B cell (primary cell): ENCODE data around the gene PDCD7. TPM values are rescaled to one million over a fixed set of nuclear protein-coding genes. Genes with fewer than 3 reads are reported as not detected.

ENCODE experiments used
- ATAC-seq: fragments of 200-7000 bp; cut with Tn5 transposase; one replicate; pipeline ENCODE4 v1.10.0; 2021; ENCODE audit warnings: low read depth, mild to moderate bottlenecking, moderate number of reproducible peaks, moderate library complexity
- CTCF ChIA-PET: fragments of 350-600 bp; sonication (Branson Sonifier 250); formaldehyde crosslinking; loops from one replicate; lab custom pipeline; 2021; ENCODE audit warnings: antibody characterized with exemption, inconsistent platforms; lab: Charles Lee
- POLR2A ChIA-PET: fragments of 350-600 bp; sonication (Branson Sonifier 250); formaldehyde crosslinking; loops from one replicate; lab custom pipeline; 2021; ENCODE audit warnings: antibody characterized with exemption; lab: Charles Lee
- DNase-seq: peaks from one replicate; pipeline ENCODE4 v3.0.0; 2013
- H2AFZ ChIP-seq: 2 replicates; pipeline ENCODE4 v1.6.1; 2012; ENCODE audit warnings: mild to moderate bottlenecking, low read depth, low read length; ENCODE audit not compliant: insufficient read depth, poor library complexity, severe bottlenecking
- H3K27ac ChIP-seq, 2 donors: 1 replicate in 1 of 2; 2 replicates in 1 of 2; pipeline ENCODE4 v1.5.1; 2012 to 2013; ENCODE audit warnings: low read length in 2 of 2, mild to moderate bottlenecking in 2 of 2, moderate library complexity in 1 of 2
- H3K27me3 ChIP-seq, 4 experiments: fragments of 200-600 bp in 1 of 4; sonication (generic) in 1 of 4; replicated peaks in 1 of 4; 1 replicate in 2 of 4; 2 replicates in 2 of 4; pipeline versions ENCODE4 v1.6.1 to v1.7.0; 2013 to 2016; ENCODE audit warnings: low read length in 3 of 4, mild to moderate bottlenecking in 2 of 4, mixed read lengths in 1 of 4, moderate library complexity in 1 of 4; ENCODE audit not compliant: insufficient read depth in 4 of 4, control insufficient read depth in 3 of 4; ENCODE audit errors: control extremely low read depth in 1 of 4
- H3K36me3 ChIP-seq, 2 experiments: replicated peaks in 1 of 2; 1 replicate in 1 of 2; 2 replicates in 1 of 2; pipeline versions ENCODE4 v1.6.1 to v1.7.1; 2013; ENCODE audit warnings: low read length in 1 of 2; ENCODE audit not compliant: insufficient read depth in 2 of 2, control insufficient read depth in 1 of 2; ENCODE audit errors: control extremely low read depth in 1 of 2, extremely low read depth in 1 of 2
- H3K4me1 ChIP-seq, 2 donors: fragments of 200-600 bp in 1 of 2; sonication (generic) in 1 of 2; 1 replicate in 1 of 2; 2 replicates in 1 of 2; pipeline versions ENCODE4 v1.5.1 to v1.6.1; 2013 to 2017; ENCODE audit warnings: low read length in 2 of 2; ENCODE audit not compliant: control insufficient read depth in 2 of 2, insufficient read depth in 2 of 2
- H3K4me2 ChIP-seq: replicated peaks from 2 replicates; pipeline ENCODE3; 2012; ENCODE audit warnings: mild to moderate bottlenecking, low read depth, low read length; ENCODE audit not compliant: poor library complexity, severe bottlenecking
- H3K4me3 ChIP-seq, 5 experiments: fragments of 200-600 bp in 1 of 5; sonication (generic) in 1 of 5; 1 replicate in 3 of 5; 2 replicates in 2 of 5; pipeline versions ENCODE4 v1.5.1 to v1.7.0; 2011 to 2016; ENCODE audit warnings: low read length in 4 of 5, mild to moderate bottlenecking in 4 of 5, low read depth in 2 of 5, control low read depth in 1 of 5, moderate library complexity in 1 of 5; ENCODE audit not compliant: insufficient read depth in 1 of 5; ENCODE audit errors: control extremely low read depth in 1 of 5, extremely low read depth in 1 of 5
- H3K79me2 ChIP-seq: fragments of 200-600 bp; sonication (generic); one replicate; pipeline ENCODE4 v1.6.0; 2016; ENCODE audit warnings: low read length; ENCODE audit not compliant: control insufficient read depth, insufficient read depth
- H3K9ac ChIP-seq: fragments of 200-600 bp; sonication (generic); 2 replicates; pipeline ENCODE4 v1.6.1; 2017; ENCODE audit warnings: mild to moderate bottlenecking, low read length, moderate library complexity
- H3K9me3 ChIP-seq, 3 donors: one replicate each; pipeline versions ENCODE4 v1.6.1 to v1.7.1; 2013; ENCODE audit warnings: low read length in 2 of 3; ENCODE audit not compliant: control insufficient read depth in 2 of 3, insufficient read depth in 1 of 3; ENCODE audit errors: control extremely low read depth in 1 of 3
- H4K20me1 ChIP-seq: 2 replicates; pipeline ENCODE4 v1.6.0; 2012; ENCODE audit warnings: mild to moderate bottlenecking, low read length; ENCODE audit not compliant: insufficient read depth, control insufficient read depth, poor library complexity, severe bottlenecking
- H3K27ac Mint-ChIP-seq: one replicate; pipeline ENCODE4 v1.8.0; 2021; ENCODE audit warnings: mixed read lengths
- H3K27me3 Mint-ChIP-seq: one replicate; pipeline ENCODE4 v1.8.0; 2021; ENCODE audit warnings: mixed read lengths
- H3K4me1 Mint-ChIP-seq: one replicate; pipeline ENCODE4 v1.8.0; 2021; ENCODE audit warnings: mixed read lengths
- H3K4me3 Mint-ChIP-seq: one replicate; pipeline ENCODE4 v1.8.0; 2021; ENCODE audit warnings: mixed read lengths
- H3K9me3 Mint-ChIP-seq: one replicate; pipeline ENCODE4 v1.8.0; 2022; ENCODE audit warnings: mixed read lengths; ENCODE audit not compliant: insufficient read depth
- CTCF ChIP-seq: fragments of 200-600 bp; IDR thresholded peaks from one replicate; pipeline ENCODE4 v1.8.0; 2022; ENCODE audit warnings: antibody characterized with exemption, mild to moderate bottlenecking
- EZH2 ChIP-seq: IDR thresholded peaks from 2 replicates; pipeline ENCODE4 v1.6.1; 2012; ENCODE audit warnings: borderline replicate concordance, low read depth, mild to moderate bottlenecking, moderate library complexity, low read length; ENCODE audit not compliant: insufficient read depth, poor library complexity, severe bottlenecking
- WGBS: methylation state at CpG from one replicate; pipeline ENCODE4 v1.1.5; 2013; ENCODE audit warnings: missing lambda C conversion rate; ENCODE audit not compliant: insufficient coverage; 5-methylcytosine and 5-hydroxymethylcytosine counted together
- intact Hi-C: fragments of 100-400 bp; cut with micrococcal nuclease; formaldehyde crosslinking; loops from one replicate; pipeline ENCODE4 v1.10.0; 2022
- polyA plus RNA-seq: library from polyadenylated mRNA; depleted of rRNA; stranded (reverse); fragments of >200 nt; gene quantifications from 2 replicates; pipeline ENCODE4 v1.2.3, GENCODE V29; 2012
- total RNA-seq, 2 donors: library from RNA; stranded (reverse); fragments of 120-200 nt in 1 of 2; gene quantifications; 1 replicate in 1 of 2; 2 replicates in 1 of 2; pipeline versions ENCODE4 v1.2.3 to v1.2.4, GENCODE V29; 2013 to 2022

Gene PDCD7
- total and polyA plus RNA-seq, 2 donors (not counting 1 experiment from before 2014, with no cell fraction given), result 34.6 to 47.0 TPM

- H3K27ac ChIP-seq, result no peak overlapping the region
- Mint-ChIP-seq H3K9me3 (no peaks in the 10 kb centered on the region), H3K27me3 (no peaks in the 10 kb centered on the region), H3K4me3 (no peak overlapping the region), H3K27ac (no peak overlapping the region), H3K4me1 (no peaks in the 10 kb centered on the region)
- DNase-seq (no peak), ATAC-seq (no peak)
- intact Hi-C loops, result no loop called here
- TF ChIP-seq EZH2, result no peak
- TF ChIP-seq CTCF, result no peak
- H3K4me3 ChIP-seq, result no peak overlapping the region
- ChIA-PET CTCF (no interaction called here), POLR2A (no interaction called here)
- no peaks in the 10 kb centered on the region for H3K79me2 ChIP-seq
- no peaks in the 10 kb centered on the region for H3K27me3 ChIP-seq
- no peak overlapping the region for H3K9ac ChIP-seq
- H3K4me1 ChIP-seq, result no peaks in the 10 kb centered on the region
- H2AFZ ChIP-seq, result no peak overlapping the region
- no peak overlapping the region for H3K4me2 ChIP-seq
- 97% methylated on average over 16 of the region's 17 CpGs for WGBS
- H3K9me3 ChIP-seq, result no peaks in the 10 kb centered on the region
- peaks cover 0 to 4% of the 10 kb centered on the region in 2 experiments for H3K36me3 ChIP-seq
- H4K20me1 ChIP-seq, result no peaks in the 10 kb centered on the region
These were observed 40.5 kb downstream of the PDCD7 start for GRCh38 chr15:65092911-65093792.

- Histone ChIP-seq H2AFZ (no peak overlapping the region), H3K9ac (no peak overlapping the region), H3K4me3 (no peak overlapping the region), H3K4me2 (no peak overlapping the region), H3K27ac (no peak overlapping the region), H3K36me3 (no peaks in the 10 kb centered on the region), H4K20me1 (no peaks in the 10 kb centered on the region), H3K4me1 (no peaks in the 10 kb centered on the region), H3K79me2 (no peaks in the 10 kb centered on the region), H3K27me3 (no peaks in the 10 kb centered on the region), H3K9me3 (no peaks in the 10 kb centered on the region)
- intact Hi-C loops, result no loop called here
- Mint-ChIP-seq H3K27me3 (no peaks in the 10 kb centered on the region), H3K27ac (no peak overlapping the region), H3K4me3 (no peak overlapping the region), H3K4me1 (no peaks in the 10 kb centered on the region), H3K9me3 (no peaks in the 10 kb centered on the region)
- ChIA-PET CTCF (no interaction called here), POLR2A (no interaction called here)
- DNase-seq (no peak), ATAC-seq (no peak)
- WGBS, result 97% methylated on average over 11 of the region's 12 CpGs
- TF ChIP-seq EZH2, result no peak
- no peak for TF ChIP-seq CTCF
These were observed 41.5 kb downstream of the PDCD7 start for GRCh38 chr15:65091946-65092770.
